ENCODE measurements around the gene SPRR1B.

DNA sequence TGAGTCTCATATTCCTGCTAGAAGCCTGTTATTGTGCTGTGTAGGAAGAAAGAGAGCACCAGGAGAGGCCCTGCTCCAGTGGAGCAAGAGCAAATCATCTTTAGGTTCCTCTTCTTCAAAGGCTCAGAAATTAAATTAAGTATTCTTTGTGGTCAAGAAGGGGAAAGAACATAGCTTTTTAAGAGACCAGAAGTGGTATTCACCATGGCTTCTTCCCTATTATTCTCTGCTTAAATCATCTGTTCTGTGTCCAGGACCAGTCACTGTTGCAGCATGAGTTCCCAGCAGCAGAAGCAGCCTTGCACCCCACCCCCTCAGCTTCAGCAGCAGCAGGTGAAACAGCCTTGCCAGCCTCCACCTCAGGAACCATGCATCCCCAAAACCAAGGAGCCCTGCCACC is 1.1 kb downstream of the SPRR1B start:
- TF ChIP-seq SNAI2 (CRISPR knock-in tag; IDR thresholded peaks at IDR 0.05) (no peak), TCF4 (CRISPR knock-in tag; IDR thresholded peaks at IDR 0.05; ENCODE audit: borderline replicate concordance) (no peak), ZNF565 (CRISPR knock-in tag; conservative IDR thresholded peaks at IDR 0.05; ENCODE audit: low read depth) (no peak), ZNF8 (CRISPR knock-in tag; IDR thresholded peaks at IDR 0.05) (no peak), TSHZ2 (CRISPR knock-in tag; IDR thresholded peaks at IDR 0.05) (no peak), TOX (CRISPR knock-in tag; IDR thresholded peaks at IDR 0.05; ENCODE audit: borderline replicate concordance) (no peak), ARNTL (CRISPR knock-in tag; IDR thresholded peaks at IDR 0.05; ENCODE audit: borderline replicate concordance, low read depth) (no peak), ISL1 (CRISPR knock-in tag; IDR thresholded peaks at IDR 0.05) (no peak), BACH2 (CRISPR knock-in tag; IDR thresholded peaks at IDR 0.05; ENCODE audit: borderline replicate concordance) (no peak)
- TF ChIP-seq, protein P1, sequence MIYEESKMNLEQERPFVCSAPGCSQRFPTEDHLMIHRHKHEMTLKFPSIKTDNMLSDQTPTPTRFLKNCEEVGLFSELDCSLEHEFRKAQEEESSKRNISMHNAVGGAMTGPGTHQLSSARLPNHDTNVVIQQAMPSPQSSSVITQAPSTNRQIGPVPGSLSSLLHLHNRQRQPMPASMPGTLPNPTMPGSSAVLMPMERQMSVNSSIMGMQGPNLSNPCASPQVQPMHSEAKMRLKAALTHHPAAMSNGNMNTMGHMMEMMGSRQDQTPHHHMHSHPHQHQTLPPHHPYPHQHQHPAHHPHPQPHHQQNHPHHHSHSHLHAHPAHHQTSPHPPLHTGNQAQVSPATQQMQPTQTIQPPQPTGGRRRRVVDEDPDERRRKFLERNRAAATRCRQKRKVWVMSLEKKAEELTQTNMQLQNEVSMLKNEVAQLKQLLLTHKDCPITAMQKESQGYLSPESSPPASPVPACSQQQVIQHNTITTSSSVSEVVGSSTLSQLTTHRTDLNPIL (CRISPR knock-in tag; IDR thresholded peaks at IDR 0.05; ENCODE audit: low read depth): no peak
- TF ChIP-seq, protein P2, sequence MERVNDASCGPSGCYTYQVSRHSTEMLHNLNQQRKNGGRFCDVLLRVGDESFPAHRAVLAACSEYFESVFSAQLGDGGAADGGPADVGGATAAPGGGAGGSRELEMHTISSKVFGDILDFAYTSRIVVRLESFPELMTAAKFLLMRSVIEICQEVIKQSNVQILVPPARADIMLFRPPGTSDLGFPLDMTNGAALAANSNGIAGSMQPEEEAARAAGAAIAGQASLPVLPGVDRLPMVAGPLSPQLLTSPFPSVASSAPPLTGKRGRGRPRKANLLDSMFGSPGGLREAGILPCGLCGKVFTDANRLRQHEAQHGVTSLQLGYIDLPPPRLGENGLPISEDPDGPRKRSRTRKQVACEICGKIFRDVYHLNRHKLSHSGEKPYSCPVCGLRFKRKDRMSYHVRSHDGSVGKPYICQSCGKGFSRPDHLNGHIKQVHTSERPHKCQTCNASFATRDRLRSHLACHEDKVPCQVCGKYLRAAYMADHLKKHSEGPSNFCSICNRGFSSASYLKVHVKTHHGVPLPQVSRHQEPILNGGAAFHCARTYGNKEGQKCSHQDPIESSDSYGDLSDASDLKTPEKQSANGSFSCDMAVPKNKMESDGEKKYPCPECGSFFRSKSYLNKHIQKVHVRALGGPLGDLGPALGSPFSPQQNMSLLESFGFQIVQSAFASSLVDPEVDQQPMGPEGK (CRISPR knock-in tag; IDR thresholded peaks at IDR 0.05; ENCODE audit: borderline replicate concordance): no peak

All from SK-N-SH treated with all-trans-retinoic acid at 6 μM for 48 hours (cell line).